ENCODE data around the gene SAE1.

SAE1 gene

DNA sequence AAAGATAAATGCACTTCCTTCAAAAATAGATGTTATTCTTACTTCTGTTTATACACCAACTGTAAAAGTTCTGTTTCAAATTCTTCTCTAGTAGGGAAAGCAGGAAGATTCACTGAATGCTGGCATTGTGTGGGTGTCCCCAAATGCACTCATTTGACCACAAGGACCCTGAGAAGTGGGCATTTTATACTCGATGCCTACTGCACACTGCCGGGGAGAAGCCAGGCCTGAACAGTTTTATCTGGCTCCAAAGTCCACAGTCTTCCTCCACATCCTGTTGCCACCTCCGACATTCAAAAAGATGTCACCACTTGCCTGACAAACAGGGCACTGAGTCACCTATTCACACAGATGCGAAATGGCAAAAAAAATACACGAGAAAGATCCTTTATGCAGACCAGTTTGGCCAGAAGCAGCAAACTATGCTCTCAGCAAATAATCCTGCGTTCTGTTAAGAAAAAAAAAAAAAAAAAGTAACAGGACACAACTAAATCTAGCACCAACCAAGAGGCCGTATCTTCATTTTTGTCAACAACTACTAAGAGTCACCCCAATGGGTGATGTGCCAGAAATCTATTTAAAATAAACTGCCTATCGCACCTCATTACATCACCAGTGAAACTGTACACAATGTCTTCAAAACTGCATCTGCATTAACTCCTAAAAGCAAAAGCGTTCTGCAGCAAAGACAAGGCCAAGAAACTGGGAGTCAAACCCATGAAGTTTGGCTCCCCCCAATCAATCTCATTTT, 23.3 kb upstream of the SAE1 start:
- peak; percentile 46 for DNase-seq

DNA sequence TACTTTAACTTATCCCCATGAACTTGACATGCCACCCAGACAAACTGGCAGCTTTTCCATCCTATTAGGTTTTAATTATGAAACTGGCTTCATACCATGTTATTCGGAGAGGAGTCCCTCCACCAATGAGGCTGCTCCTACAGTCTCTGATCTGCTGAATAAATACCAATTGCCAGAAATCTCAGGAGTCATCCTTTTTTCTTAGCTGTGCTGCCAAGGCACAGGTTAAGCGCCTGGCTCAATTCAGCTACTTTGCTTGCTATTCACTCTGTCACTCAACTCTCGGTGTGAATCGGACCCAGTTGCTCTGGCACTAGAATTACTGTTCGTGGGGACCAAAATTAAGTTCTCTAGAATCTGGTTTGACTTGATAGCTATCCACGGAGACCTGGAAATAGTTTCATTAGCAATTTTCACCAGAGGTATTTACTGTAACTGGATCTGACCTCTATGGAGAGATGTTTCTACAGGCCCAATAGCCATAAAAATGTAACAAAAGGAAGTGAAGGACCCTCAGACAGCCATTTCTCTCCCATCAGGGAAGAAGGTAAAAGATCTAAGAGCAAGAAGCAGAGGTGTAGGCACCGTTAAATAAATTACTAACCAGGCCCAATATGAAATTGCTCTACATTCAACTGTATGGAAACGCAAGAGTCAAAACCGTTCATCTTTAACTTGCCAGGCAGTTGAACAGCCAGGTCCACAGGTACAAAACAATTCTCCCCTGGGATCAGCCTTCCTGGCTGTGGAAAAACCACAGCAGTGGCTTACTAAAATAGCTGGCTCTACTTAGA, 22.5 kb upstream of the SAE1 start:
- peak; percentile 38 for DNase-seq

DNA sequence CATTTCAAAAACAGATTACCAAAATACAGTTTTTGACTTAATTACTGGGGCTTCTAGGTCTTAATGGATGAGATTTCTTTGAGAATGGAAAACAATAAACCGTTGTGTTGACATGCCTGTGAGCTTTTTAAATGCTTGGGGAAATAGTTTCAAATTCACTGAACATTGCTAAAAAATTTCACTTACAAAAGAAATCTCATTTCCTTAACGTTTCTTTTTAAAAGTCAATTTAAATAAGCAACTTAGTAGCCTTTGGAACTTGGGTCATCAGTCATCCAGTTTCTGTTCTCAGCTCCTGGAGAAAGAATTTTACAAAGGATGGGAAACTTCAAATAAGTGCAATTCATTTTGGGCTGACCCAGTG, 21.5 kb upstream of the SAE1 start:
- no peak for DNase-seq

DNA sequence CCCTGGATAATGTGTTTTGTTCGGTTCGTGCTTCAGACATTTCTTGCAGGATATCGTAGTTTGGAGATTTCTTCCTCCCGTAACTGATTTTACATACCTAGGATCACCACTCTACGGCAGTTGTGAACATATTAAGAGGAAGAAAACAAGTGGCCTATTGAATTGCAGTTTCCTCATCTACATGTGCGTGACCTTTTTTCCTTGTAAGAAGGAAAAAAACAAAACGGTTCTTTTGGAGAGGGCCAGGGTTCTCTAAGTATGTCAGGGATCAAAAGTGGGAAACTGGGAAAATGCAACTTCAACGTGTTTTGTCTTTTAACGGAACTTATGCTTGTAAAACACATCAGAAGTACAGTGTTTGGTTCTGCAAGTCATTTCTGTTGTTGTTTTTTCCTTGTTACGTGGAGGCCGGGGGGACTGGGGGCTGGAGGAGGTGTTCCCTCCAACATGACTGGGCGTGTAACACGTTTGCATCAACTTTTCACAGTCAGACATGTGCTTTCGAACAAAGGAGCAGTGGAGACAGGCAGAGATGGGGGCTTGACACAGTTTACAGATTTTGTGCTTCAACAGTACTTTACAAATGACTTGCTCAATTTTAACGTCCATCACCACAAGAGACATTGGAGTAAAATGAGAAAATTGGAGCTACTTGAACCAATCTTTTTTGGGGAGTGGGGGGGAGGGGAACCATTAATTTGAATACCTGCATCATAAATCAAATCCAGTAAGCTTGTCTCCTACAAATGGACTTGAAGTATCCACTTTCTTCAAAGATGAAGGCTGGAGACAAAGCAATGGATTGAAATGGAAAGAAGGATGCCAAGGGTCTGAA, 20.9 kb upstream of the SAE1 start:
- peak; percentile 80 for DNase-seq

- DNase-seq, result peak; percentile 67
These were observed 20.1 kb upstream of the SAE1 start for GRCh38 chr19:47110521-47111005.

DNA sequence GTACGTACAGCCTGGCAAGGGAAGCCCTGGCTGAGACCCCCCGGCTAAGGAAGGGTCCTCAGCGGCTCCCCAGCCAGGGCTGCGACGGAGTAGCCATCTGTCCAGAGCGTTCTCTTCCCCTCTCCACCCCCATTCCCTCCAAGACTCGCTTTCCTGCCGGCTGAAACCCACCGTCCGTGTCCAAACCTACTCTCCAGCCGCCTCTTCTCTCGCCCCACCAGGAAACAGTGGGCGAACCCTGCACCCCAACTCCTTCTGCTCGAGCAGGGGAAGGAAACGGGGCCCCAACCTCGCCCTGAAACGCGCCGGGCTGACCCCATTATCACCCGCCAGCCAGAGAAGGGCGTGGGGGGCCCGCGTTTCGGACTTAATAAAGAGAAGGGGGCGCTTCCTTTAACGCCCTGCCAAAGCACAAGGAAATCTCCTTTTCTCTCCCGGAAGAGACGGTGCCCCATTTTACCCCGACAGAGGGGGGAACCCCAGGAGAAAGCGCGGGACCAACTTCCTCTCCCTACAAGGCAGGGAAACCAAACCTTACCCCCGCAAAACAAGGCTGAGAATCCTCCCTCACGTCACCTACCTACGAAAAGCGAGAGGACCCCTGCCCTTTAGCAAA, 19.5 kb upstream of the SAE1 start:
- peak; percentile 62 for DNase-seq

DNA sequence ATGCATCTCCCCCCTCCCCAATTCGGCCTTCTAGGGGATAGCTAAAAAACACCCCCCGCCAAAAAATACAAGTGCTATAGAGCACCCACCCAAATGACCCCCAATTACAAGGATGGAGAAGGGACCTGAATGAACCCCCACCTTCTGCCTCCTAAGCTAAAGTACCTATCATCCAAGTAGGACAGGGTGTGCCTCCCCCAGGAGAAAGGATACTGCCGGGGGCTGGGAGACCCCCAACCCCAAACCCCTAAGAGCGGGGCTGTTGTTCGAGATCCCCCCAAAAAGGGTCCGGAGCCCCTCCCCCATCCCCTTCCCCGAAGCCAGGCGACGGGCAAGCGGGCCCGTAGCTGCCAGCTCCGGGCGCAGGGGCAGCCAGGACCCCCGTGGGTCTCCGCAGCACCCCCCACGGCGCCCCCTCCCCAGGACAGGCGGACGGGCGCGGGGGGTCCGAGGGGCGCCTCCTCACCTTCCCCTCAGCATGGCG, 18.9 kb upstream of the SAE1 start:
- peak; percentile 58 for DNase-seq

GRCh38 chr19:47112166-47112996, 18.3 kb upstream of the SAE1 start:
- DNase-seq, result peak; percentile 94

DNA sequence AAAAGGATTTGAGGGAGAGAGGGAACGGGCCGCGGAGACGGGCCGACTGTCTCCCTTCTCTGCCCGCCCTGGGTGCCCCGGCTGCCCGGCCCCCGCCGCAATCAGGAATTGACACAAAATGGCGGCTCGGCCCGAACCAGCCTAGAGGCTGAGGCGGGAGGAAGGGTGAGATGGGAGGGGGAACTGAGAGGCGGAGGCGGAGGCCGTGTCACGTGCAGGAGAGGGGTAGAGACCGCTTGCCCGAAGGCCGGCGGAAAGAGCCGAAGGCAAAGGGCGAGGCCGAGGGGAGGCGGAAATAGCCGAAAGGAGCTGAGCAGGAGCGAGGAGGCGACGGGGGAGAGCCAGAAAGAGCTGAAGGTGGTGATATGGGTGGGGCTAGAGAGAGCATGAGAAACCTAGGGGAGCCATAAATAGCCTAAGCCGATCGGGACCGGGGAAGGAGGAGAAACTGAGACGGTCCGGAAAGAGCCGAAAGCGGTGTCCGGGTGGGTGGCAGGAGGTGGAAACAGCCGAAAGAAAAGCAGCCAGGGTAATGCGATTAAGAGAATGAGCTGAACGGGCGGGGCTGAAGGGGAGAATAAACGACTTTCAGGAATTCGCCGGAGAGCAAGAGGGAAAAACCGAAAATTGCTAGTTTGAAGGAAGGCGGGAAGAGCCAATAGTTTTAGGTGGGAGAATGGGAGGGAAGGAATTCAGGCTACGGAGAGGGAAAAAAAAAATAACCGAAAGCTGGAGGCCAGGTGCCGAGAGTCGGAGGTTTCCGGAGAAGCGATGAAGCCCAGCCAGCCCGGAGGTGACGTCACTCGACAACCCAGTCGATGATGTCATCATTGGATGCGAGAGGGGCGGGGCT, 17.4 kb upstream of the SAE1 start, which contains the start of gene ZC3H4:
TSS of gene ZC3H4 (minus strand) at position 780 of the 853 bp plus-strand sequence. CDS start 1,192 bp downstream, outside the sequence.
- DNase-seq, result peak; percentile 100

GRCh38 chr19:47113850-47114651, 16.6 kb upstream of the SAE1 start:
- no peak for DNase-seq

- no peak for DNase-seq
These were observed 10.1 kb upstream of the SAE1 start for GRCh38 chr19:47120470-47121067.

DNA sequence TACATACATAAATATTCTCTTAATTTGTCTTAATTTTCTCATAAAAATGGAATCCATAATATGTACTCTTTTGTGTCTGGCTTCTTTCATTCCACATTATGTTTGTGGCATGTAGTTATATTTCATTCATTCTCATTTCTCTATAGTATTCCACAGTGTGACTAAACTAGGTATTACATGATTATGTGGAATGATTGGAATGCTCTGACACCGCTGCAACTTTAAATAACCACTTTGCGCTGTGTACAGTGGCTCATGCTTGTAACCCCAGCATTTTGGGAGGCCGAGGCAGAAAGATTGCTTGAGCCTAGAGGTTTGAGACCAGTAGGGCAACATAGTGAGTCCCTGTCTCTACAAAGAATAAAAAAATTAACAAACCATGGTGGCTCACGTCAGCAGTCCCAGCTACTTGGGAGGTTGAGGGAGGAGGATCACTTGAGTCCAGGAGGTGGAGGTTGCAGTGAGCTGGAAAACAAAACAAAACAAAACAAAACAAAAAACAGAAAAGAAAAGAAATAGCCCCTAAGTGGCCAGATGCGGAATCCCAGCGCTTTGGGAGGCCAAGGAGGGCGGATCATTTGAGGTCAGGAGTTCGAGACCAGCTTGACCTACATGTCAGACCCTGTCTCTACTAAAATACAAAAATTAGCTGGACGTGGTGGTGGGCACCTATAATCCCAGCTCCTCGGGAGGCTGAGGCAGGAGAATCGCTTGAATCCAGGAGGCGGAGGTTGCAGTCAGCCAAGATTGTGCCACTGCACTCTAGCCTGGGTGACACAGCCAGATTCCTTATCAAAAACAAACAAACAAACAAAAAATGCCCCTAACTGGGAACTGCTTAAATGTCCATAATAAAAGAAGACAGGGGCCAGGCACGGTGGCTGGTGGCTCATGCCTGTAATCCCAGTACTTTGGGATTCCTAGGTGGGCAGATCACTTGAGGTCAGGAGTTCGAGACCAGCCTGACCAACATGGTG, 8.0 kb upstream of the SAE1 start:
- no peak for DNase-seq

DNA sequence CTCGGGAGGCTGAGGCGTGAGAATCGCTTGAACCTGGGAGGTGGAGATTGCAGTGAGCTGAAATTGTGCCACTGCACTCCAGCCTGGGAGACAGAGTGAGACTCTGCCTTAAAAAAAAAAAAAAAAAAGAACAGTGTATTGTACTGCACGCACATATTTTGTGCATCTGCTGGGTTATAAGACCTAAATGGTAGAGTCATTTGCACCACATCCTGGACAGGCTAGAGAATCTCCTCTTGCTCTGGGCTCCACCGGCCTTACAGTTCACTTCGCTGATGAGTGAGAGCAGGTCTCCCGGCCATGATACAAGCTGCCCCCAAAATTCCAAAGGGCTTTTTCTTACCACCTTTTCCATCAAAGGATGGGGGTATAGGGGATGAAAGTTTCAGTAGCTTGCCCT, 7.2 kb upstream of the SAE1 start:
- no peak for DNase-seq

GRCh38 chr19:47124937-47125668, 5.5 kb upstream of the SAE1 start:
- DNase-seq, result peak; percentile 89

DNA sequence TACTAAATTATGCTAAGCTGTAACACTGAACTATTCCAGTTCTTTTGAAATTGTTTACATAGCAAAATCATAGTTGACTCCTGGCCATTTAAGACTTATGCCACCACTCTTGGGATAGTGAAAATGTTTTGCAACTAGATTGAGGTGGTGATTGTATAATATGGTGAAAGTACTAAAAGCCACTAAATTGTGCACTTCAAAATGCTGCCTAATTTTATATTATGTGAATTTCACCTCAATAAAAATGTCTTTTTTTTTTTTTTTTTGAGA, 5.0 kb upstream of the SAE1 start:
- no peak for DNase-seq

DNA sequence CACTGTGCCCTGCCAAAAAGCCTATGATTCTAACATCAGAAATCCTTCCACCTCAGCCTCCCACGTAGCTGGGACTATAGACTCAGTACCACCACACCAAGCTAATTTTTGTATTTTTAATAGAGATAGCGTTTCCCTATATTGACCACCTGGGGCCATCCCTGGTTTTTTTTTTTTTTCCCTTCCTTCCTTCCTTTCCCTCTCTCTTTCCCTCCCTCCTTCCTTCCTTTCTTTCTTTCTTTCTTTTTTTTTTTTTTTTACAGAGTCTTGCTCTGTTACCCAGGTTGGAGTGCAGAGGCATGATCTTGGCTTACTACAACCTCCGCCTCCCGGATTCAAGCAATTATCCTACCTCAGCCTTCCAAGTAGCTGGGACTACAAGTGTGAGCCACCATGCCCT, 1.1 kb upstream of the SAE1 start:
- no peak for DNase-seq

GRCh38 chr19:47130120-47130588, 481 bp upstream of the SAE1 start:
- DNase-seq, result no peak
